ENCODE data around the gene ASB14.
"Not testable (repeated sequence)": the region's sequence is repeated elsewhere in the genome, so short reads cannot be mapped to it uniquely, and the experiment has no call there.

ASB14 gene

DNA sequence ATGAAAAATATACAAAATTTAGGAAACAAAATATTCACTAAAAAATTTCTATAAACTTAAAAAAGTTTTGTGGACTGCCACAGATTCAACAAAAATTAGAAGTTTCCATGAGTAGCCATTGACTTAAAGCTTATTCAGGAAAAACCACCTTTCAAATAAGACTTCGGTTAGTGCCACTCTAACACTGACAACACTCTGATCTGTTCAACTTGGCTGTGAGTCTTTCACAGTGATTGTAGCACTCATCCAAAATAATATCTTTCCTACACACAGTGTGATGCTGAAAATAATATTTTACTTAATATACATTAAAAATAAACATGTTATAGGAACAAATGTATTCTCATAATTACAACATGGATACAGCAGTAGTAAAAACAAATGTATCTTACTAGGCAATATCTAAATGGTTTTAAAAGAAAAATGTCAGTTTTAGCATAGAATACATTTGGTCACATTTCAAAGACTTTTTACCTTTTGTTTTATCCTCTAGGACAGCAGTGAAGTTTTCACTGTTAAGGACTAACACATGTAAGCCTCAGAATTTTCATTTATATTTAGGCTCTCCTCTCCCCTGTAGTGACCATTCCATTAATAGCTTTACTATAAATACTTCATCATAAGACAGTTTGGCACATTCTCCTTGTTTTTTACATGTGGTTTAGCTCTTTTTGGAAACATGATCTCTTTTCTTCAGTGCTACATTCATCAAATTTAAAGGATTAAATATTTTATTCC is at the start of gene ASB14:
Gene ASB14 (minus strand): TSS at position 527 of the 738 bp plus-strand sequence. CDS start 652 bp downstream, outside the sequence.
- H3K4me3 ChIP-seq (ENCODE audit: low read length) = no peak within 1 kb of the TSS
- TF ChIP-seq CTCF (conservative IDR thresholded peaks at IDR 0.05; ENCODE audit: low read depth, low read length) = no peak
- DNase-seq (ENCODE audit: low read depth) = no peak

DNA sequence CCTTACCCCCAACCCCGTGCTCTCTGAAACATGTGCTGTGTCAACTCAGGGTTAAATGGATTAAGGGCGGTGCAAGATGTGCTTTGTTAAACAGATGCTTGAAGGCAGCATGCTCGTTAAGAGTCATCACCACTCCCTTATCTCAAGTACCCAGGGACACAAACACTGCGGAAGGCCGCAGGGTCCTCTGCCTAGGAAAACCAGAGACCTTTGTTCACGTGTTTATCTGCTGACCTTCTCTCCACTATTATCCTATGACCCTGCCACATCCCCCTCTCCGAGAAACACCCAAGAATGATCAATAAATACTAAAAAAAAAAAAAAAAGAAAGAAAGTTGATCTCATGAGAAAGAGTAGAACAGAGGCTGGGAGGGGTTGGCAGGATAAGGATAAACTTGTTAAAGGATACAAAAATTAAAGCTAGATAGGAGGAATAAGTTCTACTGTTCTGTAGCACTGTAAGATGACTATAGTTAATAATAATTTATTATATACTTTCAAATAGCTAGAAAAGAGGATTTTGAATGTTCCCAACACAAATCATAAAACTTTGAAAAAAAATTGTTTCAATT is 46.7 kb upstream of the ASB14 start:
- not testable (repeated sequence) for DNase-seq (ENCODE audit: low read depth); H3K4me3 ChIP-seq (ENCODE audit: low read length)

DNA sequence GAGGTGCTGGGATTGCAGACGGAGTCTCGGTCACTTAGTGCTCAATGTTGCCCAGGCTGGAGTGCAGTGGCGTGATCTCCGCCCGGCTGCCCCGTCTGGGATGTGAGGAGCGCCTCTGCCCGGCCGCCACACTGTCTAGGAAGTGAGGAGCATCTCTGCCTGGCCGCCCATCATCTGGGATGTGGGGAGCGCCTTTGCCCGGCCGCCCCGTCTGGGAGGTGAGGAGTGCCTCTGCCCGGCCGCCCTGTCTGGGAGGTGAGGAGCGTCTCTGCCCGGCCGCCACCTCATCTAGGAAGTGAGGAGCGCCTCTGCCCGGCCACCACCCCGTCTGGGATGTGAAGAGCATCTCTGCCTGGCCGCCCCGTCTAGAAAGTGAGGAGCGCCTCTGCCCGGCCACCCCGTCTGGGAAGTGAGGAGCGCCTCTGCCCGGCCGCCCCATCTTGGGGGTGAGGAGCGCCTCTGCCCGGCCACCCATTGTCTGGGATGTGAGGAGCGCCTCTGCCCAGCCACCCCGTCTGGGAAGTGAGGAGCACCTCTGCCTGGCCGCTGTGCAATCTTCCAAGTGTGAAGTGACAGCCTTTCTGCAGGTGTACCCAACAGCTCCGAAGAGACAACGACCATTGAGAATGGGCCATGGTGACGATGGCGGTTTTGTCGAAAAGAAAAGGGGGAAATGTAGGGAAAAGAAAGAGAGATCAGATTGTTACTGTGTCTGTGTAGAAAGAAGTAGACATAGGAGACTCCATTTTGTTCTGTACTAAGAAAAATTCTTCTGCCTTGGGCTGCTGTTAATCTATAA is 46.0 kb upstream of the ASB14 start:
- DNase-seq (ENCODE audit: low read depth); H3K4me3 ChIP-seq (ENCODE audit: low read length): not testable (repeated sequence)

- H3K4me3 ChIP-seq (ENCODE audit: low read length) = no peak overlapping the region
- DNase-seq (ENCODE audit: low read depth) = no peak
- TF ChIP-seq CTCF (conservative IDR thresholded peaks at IDR 0.05; ENCODE audit: low read depth, low read length) = no peak
Observed at GRCh38 chr3:57335283-57335938, 42.9 kb upstream of the ASB14 start.

DNA sequence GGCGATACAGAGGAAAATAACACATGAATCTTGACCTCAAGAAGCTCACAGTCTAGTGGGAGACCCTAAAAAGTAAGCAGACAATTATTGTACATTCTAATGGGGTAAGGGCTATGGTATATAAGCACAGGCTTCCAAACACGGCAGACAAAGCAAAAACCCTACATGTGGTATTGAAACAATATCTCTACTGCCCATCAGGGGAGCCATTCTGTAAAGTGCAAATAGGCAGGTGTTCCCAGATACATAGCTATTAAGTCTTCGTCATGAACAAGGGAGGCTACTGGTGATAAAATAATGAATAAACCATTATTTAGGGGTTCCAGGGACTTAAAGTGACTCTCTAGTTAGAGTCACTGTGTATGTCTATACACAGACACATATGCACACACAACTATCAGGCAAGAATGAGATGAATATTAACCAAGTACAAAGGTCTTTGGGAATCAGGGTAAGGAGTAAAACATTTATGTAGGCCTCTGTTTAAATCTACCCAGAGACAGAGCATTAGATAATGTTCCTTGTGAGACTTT is 38.7 kb upstream of the ASB14 start:
- TF ChIP-seq CTCF (conservative IDR thresholded peaks at IDR 0.05; ENCODE audit: low read depth, low read length) = no peak
- H3K4me3 ChIP-seq (ENCODE audit: low read length) = no peak overlapping the region
- DNase-seq (ENCODE audit: low read depth) = no peak

DNA sequence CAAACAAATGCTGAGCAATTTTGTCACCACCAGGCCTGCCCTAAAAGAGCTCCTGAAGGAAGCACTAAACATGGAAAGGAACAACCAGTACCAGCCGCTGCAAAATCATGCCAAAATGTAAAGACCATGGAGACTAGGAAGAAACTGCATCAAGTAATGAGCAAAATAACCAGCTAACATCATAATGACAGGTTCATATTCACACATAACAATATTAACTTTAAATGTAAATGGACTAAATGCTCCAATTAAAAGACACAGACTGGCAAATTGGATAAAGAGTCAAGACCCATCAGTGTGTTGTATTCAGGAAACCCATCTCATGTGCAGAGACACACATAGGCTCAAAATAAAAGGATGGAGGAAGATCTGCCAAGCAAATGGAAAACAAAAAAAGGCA is 34.0 kb upstream of the ASB14 start:
- DNase-seq (ENCODE audit: low read depth) = not testable (repeated sequence)

DNA sequence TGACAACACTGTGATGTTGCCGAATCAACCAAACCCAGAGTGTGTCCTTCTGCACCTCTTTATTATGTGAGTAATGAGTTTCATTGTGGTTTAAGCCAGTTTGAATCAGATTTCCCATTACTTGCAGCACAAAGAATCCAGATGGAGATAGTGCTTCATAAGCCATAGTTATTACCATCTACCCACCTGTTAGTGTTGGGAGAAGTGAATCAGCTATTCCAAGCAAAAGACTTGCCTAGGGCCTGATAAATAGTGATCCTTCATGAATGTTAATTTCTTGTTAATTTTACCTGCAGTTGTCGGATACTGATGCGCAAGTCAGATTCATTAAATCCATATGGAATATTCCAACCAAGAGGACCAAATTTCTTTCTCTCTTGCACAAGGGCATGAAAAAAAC is 21.7 kb upstream of the ASB14 start:
- TF ChIP-seq CTCF (conservative IDR thresholded peaks at IDR 0.05; ENCODE audit: low read depth, low read length) = no peak
- no peak for DNase-seq (ENCODE audit: low read depth)
- H3K4me3 ChIP-seq (ENCODE audit: low read length) = no peak overlapping the region

More for the DNA sequence above, 34.0 kb upstream of the ASB14 start:
- not testable (repeated sequence) for H3K4me3 ChIP-seq (ENCODE audit: low read length)

- no peak for TF ChIP-seq CTCF (conservative IDR thresholded peaks at IDR 0.05; ENCODE audit: low read depth, low read length)
- no peak for DNase-seq (ENCODE audit: low read depth)
- H3K4me3 ChIP-seq (ENCODE audit: low read length) = no peak overlapping the region
Observed at GRCh38 chr3:57309769-57310360, 17.4 kb upstream of the ASB14 start.

DNA sequence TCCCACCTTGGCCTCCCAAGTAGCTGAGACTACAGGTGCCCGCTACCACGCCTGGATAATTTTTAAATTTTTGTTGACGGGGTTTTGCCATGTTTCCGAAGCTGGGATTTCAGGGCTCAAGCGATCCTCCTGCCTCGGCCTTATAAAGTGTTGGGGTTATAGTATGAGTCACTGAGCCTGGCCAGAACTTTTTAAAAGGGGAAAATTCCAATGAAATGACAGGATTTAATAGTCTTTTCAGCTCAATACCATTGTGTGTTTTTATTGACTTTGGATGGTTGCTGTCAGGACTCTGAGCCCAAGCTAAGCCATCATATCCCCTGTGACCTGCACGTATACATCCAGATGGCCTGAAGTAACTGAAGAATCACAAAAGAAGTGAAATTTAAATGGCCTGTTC is 11.0 kb upstream of the ASB14 start:
- not testable (repeated sequence) for H3K4me3 ChIP-seq (ENCODE audit: low read length); DNase-seq (ENCODE audit: low read depth)

All from retinal pigment epithelial cell (primary cell).